GM19397 (cell line): ENCODE data around the gene CIDEC.
"Not testable (repeated sequence)": the region's sequence is repeated elsewhere in the genome, so short reads cannot be mapped to it uniquely, and the experiment has no call there.

Experiments used
- ATAC-seq: cut with Tn5 transposase; IDR thresholded peaks from one replicate; pipeline ENCODE4 v1.9.1; 2021; ENCODE audit warnings: mild to moderate bottlenecking, moderate library complexity; ENCODE audit not compliant: unreplicated experiment

Gene CIDEC

DNA sequence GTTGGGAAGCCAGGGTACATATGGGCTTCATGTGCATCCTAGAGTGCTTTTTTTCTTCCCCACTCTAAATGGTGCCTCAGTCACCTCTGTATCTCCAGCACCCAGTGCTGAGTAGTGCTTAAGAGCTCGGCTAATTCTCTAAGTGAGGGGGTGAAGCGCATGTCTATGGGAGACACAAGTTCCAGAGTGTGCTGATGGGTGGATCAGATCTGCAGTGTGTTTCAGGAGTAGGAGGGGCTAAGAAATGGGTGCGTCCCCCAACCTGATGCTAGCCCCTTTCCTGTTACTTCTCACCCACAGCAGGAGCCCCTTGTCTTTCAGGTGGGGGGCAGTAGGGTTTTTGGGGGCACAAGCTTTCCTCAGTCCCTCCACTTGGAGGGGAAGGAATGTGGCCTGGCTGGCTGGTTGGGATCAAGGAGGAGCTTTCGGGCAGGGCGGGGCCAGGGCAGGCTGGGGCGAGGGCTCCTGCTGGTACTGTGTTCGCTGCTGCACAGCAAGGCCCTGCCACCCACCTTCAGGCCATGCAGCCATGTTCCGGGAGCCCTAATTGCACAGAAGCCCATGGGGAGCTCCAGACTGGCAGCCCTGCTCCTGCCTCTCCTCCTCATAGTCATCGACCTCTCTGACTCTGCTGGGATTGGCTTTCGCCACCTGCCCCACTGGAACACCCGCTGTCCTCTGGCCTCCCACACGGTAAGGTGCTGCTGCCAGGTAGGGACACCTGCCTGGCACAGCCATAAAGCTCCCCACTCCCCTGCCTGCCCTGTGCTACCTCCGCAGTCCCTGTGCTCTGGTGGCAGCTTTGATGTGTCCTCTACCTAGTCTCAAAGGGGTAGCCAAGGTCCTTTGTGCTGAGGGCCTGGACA lies 22.6 kb upstream of the CIDEC start, which contains the start of gene IL17RE:
Gene IL17RE, plus strand, starts transcription at position 477 of the 866 bp plus-strand sequence. Its CDS starts 85 bp downstream, at position 562.
- ATAC-seq, result no peak

DNA sequence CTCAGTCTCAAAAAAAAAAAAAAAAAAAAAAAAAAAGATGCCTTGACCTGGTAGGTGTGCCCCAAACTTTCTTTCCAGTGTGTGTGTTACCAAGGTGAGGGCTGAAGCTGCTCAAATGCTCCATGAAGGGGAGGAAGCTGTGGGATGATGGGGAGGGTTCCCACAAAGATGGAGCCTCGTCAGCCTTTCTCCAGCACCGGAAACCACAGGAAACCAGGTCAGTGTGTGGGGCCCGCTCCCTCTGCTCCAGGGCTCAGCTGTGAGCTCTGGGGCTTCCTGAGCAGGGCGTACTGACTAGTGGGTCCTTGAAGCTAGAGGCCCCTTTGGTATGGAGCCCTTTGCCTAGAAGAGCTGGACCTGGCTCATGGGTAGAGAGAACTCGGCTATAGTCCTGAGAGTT lies 21.9 kb upstream of the CIDEC start:
- no peak for ATAC-seq

DNA sequence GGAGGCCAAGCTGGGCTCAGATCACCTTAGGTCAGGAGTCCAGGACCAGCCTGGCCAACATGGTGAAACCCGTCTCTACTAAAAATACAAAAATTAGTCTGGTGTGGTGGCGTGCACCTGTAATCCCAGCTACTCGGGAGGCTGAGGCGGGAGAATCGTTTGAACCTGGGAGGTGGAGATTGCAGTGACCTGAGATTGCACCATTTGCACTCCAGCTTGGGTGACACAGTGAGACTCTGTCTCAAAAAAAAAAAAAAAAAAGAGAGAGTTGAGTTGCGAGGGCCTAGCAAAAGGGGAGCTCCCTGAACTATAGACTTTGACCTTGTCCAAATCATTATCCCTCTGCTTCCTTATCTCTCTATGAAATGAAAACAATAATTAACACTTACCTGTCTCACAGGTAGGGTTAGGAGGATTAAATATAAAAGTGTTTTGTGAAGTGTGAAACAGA lies 20.9 kb upstream of the CIDEC start:
- ATAC-seq, result not testable (repeated sequence)

DNA sequence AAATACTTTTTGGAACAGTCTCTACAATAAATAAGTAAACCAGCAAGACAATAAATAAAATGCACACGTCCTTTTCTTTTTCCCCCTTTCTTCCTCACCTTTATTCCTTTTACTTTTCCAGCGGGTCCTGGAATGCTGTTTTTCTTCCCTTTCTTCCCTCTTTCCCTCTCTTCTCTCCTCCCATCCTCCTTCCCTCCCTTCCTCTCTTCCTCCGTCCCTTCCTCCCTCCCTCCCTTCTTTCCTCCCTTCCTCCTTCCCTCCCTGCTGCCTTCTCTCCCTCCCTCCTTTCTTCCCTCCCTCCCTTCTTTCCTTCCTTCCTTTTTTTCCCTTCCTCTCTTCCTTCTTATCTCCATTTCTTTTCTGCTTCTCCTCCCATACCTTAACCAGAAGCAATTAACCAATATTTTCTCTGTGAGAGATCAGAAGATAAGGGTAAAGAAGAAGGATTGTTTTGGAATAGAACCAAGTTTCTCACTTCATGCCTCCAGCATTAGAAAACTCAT lies 19.3 kb upstream of the CIDEC start:
- no peak for ATAC-seq

DNA sequence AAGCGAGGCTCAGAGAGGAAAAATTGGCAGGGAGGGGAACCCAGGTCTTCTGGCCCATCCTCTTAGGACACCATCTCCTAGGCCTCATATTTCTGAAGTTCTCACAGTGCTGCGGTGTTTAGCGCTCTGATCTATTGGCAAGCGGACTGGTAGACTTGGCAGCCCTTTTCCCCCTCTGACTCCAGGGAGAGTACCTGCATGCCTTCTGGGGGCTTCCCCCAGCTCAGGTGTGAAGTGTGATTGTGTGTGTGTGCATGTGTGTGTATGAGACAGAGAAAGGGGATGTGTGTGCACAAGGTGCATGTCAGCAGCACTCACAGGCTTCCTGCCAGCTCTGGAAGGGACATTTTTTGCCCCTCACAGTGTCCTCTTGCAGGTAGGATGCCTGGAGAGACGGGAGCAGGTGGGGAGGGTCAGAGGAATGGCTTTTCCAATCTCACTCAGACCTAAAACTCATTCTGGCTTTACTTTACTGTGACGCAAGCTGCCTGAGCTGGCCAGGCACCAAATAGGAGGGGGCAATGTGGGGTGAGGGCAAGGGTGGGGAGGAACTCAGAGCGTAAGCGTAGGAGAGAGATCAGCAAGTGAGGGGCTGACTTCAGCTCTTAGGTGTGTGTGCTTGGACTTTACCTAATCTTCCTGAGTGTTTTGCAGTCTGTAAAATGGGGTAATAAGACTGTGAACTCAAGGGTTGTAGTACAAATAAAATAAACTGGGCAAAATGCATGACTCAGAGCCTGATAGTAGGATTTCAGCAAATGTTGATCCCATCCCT lies 18.6 kb upstream of the CIDEC start:
- no peak for ATAC-seq

DNA sequence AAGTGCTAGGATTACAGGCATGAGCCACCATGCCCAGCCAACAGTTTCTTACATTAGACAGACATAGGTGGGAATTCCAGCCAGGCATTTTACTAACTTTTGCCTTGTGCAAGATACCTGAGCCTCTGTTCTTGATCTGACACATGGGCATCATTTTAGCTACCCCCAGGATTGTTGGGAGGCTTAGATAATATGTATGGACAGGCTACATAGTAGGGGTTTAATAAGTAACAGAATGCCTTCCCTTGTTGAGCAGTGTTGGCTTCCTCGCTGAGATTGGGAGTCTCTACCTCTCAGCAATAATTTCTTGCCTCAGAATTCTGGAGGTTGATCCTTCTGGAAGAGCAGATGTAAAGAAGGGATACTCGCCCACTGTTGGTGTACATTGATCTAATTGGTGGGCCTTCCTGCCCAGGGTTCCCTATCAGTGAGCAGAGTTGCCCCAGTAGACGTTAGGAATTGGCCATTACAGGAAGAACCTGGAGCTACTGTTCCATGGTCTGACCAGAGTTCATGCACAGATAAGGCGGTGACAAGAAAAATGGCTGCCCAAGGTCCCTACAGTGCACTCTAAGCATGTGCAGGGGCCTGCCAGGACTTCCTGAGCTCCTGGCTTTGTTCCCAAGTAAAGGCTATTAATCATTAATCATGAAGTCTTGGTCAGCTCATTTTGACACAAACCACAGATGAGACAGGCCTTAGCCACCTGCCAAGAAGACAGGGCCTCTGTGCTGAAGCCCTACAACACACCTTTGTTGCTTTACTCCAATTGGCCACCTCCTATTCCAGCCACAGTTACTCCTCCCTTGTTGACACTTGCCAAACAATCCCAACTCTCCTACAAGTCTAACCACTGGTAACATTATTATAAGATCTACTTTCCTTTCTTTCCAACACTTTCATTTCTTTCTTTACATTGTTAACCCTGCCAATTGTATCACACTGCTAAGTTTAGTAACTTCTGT lies 17.6 kb upstream of the CIDEC start:
- peak; percentile 47 for ATAC-seq

DNA sequence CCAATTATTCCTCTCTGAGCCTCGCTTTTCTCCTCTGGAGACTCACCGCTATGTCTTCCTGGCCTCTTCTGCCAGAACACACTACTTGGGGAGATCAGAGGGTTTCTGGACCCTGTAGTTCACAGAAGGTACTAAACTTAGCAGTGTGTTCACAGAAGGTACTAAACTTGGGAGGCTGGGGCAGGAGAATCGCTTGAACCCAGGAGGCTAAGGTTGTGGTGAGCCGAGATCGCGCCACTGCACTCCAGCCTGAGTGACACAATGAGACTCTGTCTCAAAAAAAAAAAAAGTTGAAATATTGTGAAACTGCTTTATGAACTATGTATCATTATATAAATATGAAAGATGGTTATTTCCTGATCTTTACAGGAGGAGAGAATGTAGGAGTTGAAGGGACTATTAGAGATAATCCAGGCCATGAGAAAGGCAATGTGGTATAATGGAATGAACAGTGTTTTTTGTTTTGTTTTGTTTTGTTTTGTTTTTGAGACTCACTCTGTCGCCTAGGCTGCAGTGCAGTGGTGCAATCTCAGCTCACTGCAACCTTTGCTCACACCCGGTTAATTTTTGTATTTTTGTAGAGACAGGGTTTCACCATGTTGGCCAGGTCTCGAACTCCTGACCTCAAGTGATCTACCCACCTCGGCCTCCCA lies 16.8 kb upstream of the CIDEC start:
- ATAC-seq, result not testable (repeated sequence)

DNA sequence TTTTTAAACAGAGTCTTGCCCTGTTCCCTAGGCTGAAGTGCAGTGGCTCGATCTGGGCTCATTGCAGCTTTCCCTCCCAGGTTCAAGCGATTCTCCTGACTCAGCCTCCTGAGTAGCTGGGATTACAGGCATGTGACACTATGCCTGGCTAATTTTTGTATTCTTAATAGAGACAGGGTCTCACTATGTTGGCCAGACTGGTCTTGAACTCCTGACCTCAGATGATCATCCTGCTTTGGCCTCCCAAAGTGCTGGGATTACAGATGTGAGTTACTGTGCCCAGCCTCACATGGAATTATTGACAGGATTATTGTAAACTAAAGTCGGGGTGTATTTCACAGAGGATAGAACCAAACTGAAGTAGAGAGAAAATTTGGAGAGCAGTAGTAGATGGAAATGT lies 15.7 kb upstream of the CIDEC start:
- not testable (repeated sequence) for ATAC-seq

DNA sequence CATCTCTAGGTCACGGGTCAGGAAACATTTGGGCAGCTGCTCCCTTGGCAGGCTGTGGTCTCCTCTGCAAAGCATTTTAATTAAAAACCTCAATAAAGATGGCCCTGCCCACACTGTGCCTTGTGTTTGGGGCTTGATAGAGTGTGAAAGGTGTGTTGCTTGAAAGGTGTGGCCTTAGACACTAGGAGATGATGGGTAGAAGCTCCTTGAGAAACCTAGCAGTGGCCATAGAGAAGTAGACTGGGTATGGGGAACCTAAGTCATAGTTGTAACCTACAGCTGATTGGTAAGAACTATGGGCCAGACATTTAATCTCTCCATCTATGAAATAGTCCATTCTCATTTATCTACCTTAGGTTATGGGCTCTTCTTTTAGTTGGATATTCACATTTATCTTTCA lies 13.7 kb upstream of the CIDEC start:
- no peak for ATAC-seq

DNA sequence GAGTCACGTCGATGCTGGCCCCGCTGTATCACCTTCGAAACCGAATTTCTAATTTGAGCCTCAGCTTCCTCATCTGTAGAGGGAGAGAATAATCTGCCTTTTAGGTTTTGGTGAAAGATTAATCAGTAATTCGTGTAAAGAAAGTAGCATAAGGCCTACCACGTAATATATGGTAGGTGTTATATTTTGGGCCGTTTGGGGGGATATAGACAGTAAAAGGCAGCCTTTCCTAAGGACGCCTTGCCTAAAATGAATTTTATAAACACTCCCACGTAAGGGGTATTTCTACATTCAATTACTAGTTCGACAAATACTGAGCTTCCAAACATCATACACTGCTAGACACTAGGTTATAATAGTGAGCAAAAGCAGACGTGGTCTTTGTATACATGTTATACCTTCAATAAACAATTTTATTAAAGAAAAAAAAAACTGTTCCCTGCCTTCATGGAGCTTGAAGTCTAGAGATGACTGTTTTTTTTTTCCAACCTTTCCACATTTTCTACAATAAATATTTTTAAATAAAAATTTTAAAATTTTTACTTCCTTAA lies 11.1 kb upstream of the CIDEC start:
- ATAC-seq, result no peak

DNA sequence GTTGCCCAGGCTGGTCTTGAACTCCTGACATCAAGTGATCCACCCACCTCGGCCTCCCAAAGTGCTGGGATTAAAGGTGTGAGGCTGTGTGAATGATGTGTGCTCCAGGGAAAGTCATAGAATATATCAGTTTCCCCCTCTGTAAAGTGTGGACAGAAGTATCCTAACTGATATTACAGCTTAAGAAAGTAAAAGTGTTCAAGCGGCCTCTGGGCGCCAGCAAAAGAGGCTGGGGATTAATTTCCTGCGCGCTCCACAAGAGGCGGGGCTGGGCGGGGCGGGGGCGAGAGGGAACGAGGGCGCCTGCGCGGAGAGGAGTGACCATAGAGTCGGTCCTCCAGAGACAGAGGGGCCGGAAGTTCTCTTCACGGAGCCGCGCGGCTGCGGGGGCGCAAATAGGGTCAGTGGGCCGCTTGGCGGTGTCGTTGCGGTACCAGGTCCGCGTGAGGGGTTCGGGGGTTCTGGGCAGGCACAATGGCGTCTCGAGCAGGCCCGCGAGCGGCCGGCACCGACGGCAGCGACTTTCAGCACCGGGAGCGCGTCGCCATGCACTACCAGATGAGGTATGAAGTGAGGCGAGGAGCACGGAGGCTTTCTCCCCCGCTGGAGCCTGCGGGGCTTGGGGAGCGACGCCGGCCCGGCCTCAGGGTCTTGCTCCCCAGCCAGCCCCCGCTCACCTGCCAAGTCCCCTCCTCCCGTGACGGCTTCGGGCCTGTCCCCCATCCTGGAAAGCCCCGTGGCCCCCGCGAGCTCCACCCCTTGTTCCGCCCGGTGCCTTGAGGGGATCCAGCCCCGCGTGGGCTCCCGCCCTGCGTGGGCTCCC lies 10.4 kb upstream of the CIDEC start, which contains the start of gene JAGN1:
Gene JAGN1, plus strand, starts transcription at position 362 of the 823 bp plus-strand sequence. Its CDS starts 113 bp downstream, at position 475.
- ATAC-seq, result peak; percentile 81

DNA sequence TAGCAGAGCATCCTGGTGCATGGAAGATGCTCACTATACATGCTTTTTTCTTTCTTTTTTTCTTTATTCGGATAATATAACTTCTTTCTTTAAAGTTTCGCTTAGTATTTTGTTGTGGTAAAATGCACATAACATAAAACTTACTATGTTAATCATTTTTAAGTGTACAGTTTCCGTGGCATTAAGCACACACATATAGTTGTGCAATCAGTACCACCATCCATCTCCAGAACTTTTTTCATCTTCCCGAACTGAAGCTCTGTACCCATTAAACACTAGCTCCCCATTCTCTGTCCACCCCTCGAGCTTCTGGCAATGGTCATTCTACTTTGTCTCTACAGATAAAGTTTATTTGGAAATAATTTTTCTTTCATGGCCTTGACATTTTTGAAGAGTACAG lies 9.4 kb upstream of the CIDEC start:
- no peak for ATAC-seq

DNA sequence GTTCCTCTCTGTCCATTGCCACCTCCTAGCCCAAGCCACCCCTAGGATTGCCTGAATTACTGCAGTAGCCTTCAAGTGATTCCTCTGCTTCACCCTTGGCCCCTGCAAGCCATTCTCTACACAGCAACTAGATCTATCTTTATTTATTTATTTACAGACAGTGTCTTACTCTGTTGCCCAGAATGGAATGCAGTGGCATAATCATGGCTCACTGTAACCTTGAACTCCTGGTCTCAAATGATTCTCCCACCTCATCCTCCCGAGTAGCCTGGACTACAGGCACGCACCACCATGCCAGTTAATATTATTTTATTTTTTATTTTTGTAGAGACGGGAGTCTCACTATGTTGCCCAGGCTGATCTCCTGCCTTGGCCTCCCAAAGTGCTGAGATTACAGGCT lies 8.5 kb upstream of the CIDEC start:
- ATAC-seq, result no peak

DNA sequence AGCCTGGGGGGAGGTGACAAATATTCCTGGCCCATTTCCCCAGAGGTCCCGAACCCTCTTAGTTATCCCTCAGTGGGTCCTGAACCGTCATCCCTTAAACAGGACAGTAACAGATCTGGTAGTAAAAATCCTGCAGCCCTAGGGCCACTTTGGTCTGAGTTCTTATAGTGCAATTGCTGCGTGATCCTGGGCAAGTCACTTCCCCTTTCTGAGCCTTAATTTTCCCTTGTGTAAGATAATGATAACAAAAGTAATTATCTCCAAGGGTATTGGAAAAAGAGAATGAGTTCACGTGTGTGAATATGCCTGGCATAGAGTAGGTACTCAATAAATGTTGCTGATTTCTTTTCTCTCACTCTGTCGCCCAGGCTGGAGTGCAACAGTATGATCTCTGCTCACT lies 7.4 kb upstream of the CIDEC start:
- ATAC-seq, result no peak

DNA sequence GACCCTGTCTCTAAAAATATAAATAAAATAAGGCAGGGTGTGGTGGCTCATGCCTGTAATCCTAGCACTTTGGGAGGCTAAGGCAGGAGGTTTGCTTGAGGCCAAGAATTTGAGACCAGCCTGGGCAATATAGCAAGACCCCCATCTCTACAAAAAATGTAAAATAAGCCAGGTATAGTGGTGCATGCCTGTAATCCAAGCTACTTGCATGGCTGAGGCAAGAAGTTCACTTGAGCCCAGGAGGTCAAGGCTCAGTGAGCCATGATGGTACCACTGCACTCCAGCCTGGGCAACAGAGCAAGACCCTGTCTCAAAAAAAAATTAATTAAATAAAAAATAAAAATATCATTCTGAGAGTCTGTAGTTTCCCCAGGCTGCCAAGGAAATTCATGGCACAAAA lies 6.3 kb upstream of the CIDEC start:
- ATAC-seq, result no peak

DNA sequence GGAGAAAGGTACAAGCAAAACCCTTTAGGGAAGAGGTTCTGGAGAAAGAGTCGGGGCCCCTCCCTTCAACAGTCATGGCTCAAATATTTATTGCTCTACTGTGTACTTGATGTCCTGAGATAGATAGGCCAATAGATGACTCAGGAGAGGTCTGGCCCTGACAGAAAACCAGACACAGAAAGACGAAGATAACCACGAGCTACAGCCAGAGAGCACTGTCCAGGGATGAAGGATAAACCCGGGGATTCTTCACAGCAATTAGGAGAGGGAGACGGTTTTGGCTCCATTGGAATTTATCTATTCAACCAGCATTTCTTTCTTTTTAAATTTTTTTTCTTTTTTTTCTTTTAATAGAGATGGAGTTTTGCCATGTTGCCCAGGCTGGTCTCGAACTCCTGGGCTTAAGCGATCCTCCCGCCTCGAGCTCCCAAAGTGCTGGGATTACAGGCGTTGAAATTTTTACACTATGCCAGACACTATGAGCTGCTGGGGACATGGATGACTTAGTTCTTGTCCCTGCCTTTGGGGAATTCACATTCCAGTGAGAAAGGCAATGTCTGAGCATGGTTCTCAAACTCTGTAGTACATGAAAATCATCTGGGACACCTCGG lies 4.6 kb upstream of the CIDEC start:
- ATAC-seq, result no peak

DNA sequence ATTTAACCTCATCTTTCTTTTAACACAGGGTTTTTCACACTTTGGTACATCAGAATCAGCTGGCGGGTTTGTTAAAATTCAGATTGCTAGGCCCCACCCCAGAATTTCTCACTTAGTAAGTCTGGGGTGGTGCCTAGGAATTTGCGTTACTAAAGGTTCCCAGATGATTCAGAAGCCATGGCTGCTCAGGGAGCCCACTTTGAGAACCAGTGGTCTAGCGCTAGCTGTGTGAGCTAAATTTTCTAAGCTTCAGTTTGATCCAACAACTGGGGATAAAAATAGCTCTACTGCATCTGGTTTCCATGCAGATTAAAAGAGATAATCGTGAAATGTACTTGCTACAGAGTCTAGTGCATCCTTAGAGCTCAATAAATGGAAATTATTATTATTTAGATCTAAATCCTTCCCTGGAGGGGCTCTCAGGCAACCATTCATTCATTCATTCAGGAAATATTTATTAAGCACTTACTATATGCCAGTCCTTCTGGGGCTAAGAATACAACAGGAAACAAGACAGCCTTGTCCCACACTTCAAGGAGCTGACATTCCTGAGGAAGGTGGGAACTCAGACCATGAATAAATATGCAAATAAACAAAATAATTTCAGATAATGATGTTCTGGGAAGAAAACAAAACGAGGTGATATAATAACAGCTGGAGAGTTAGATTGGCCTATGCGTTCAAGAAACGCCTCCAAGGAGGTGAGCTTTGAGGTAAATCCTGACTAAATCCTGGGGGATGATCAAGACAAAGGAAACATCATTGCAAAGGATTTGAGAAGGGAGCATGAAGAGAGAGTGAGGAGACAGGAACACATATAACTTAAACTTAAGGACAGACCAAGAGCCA lies 3.9 kb upstream of the CIDEC start:
- ATAC-seq, result no peak
